C4-2B (cell line): Measurements from ENCODE around the gene MAP7D3.

ENCODE experiments used
- CTCF ChIP-seq: fragments of 450-650 bp; conservative IDR thresholded peaks from 2 replicates; pipeline ENCODE4 v1.5.1; 2017; ENCODE audit warnings: mild to moderate bottlenecking
- ZFX ChIP-seq: fragments of 450-650 bp; IDR thresholded peaks from 2 replicates; pipeline ENCODE4 v1.6.1; 2017

GRCh38 chrX:136176399-136176825 is 74.8 kb downstream of the MAP7D3 start:
- no peak for TF ChIP-seq CTCF
- TF ChIP-seq ZFX: no peak
